Muscle of back (tissue), 11 donors: ENCODE data around the gene ASH1L. TPM values are rescaled to one million over a fixed set of nuclear protein-coding genes. Genes with fewer than 3 reads are reported as not detected.
A peak's percentile ranks its signal among the peaks of the same experiment; 100 is the strongest.
"Not testable (repeated sequence)": the region's sequence is repeated elsewhere in the genome, so short reads cannot be mapped to it uniquely, and the experiment has no call there.

Experiments used
- DNase-seq, 3 donors: peaks; one replicate each; pipeline versions ENCODE4 v3.0.0 to v3.0.0-alpha.2; 2013
- polyA plus RNA-seq, 10 donors: library from polyadenylated mRNA; unstranded; fragments of 120-200 nt; gene quantifications; one replicate each; pipeline ENCODE4 v1.2.1, GENCODE V29; 2013; ENCODE audit not compliant: insufficient read length in 10 of 10

ASH1L gene
- polyA plus RNA-seq, 10 donors = 21.2 to 30.6 (median 28.1) TPM

- peak; percentile 99 to 100 (median 99) for DNase-seq
Measured at GRCh38 chr1:155308493-155309422, 253.8 kb downstream of the ASH1L start, which contains the start of gene FDPS. Gene FDPS, plus strand, starts transcription at chr1:155308866. Its CDS starts 924 bp downstream, at chr1:155309790.

- DNase-seq = peak; percentile 28 to 72 (median 45)
Measured at GRCh38 chr1:155307247-155307740, 255.3 kb downstream of the ASH1L start.

GRCh38 chr1:155305881-155306391, 256.7 kb downstream of the ASH1L start:
- DNase-seq = no peak

- no peak for DNase-seq
Measured at GRCh38 chr1:155304558-155305063, 258.0 kb downstream of the ASH1L start.

GRCh38 chr1:155301342-155301841, 261.2 kb downstream of the ASH1L start, which contains the start of gene PKLR:
Gene PKLR, minus strand, starts transcription at chr1:155301438. Its CDS starts 43 bp downstream, at chr1:155301395.
- DNase-seq = no peak

GRCh38 chr1:155300553-155301329, 261.9 kb downstream of the ASH1L start:
- no peak for DNase-seq

GRCh38 chr1:155300024-155300423, 262.6 kb downstream of the ASH1L start:
- DNase-seq = no peak

- DNase-seq = no peak
Measured at GRCh38 chr1:155297384-155297783, 265.2 kb downstream of the ASH1L start.

- DNase-seq = no peak
Measured at GRCh38 chr1:155296661-155297060, 265.9 kb downstream of the ASH1L start.

GRCh38 chr1:155295942-155296267, 266.7 kb downstream of the ASH1L start:
- no peak for DNase-seq

GRCh38 chr1:155295183-155295941, 267.2 kb downstream of the ASH1L start:
- DNase-seq = no peak

GRCh38 chr1:155294520-155295182, 268.0 kb downstream of the ASH1L start:
- DNase-seq = no peak

GRCh38 chr1:155293086-155293749, 269.4 kb downstream of the ASH1L start:
- no peak for DNase-seq

- not testable (repeated sequence) for DNase-seq
Measured at GRCh38 chr1:155291006-155291405, 271.6 kb downstream of the ASH1L start.

- no peak for DNase-seq
Measured at GRCh38 chr1:155287987-155288543, 274.5 kb downstream of the ASH1L start.

- no peak for DNase-seq
Measured at GRCh38 chr1:155286544-155286943, 276.1 kb downstream of the ASH1L start.

GRCh38 chr1:155285631-155286044, 277.0 kb downstream of the ASH1L start:
- DNase-seq = no peak
